ENCODE results near the gene PLA2G4D.

GRCh38 chr15:42053914-42054313 lies 40.4 kb downstream of the PLA2G4D start:
- TF ChIP-seq, protein P1, sequence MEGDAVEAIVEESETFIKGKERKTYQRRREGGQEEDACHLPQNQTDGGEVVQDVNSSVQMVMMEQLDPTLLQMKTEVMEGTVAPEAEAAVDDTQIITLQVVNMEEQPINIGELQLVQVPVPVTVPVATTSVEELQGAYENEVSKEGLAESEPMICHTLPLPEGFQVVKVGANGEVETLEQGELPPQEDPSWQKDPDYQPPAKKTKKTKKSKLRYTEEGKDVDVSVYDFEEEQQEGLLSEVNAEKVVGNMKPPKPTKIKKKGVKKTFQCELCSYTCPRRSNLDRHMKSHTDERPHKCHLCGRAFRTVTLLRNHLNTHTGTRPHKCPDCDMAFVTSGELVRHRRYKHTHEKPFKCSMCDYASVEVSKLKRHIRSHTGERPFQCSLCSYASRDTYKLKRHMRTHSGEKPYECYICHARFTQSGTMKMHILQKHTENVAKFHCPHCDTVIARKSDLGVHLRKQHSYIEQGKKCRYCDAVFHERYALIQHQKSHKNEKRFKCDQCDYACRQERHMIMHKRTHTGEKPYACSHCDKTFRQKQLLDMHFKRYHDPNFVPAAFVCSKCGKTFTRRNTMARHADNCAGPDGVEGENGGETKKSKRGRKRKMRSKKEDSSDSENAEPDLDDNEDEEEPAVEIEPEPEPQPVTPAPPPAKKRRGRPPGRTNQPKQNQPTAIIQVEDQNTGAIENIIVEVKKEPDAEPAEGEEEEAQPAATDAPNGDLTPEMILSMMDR (IDR thresholded peaks at IDR 0.05) = no peak
- TF ChIP-seq POLR2A (IDR thresholded peaks at IDR 0.05) = no peak
- no peak for TF ChIP-seq POLR2AphosphoS5 (IDR thresholded peaks at IDR 0.05; ENCODE audit: insufficient read depth in 1 of 2, low read depth in 1 of 2)
